ENCODE data around the gene AIG1.

- TF ChIP-seq CTCF (IDR thresholded peaks at IDR 0.05; ENCODE audit: low read length) = no peak
- no peak for TF ChIP-seq EZH2 (optimal IDR thresholded peaks at IDR 0.05; ENCODE audit: low read depth, low read length)
- TF ChIP-seq EZH2phosphoT487 (IDR thresholded peaks at IDR 0.05; ENCODE audit: low read length) = no peak
Observed at GRCh38 chr6:143093290-143093689, 32.6 kb downstream of the AIG1 start.

All from MM.1S (cell line).